HG02588 (cell line): Measurements from ENCODE around the gene MAST2.

ENCODE experiments used
- ATAC-seq: cut with Tn5 transposase; IDR thresholded peaks from one replicate; pipeline ENCODE4 v1.9.1; 2021; ENCODE audit warnings: mild to moderate bottlenecking, moderate library complexity; ENCODE audit not compliant: unreplicated experiment

The MAST2 gene

DNA sequence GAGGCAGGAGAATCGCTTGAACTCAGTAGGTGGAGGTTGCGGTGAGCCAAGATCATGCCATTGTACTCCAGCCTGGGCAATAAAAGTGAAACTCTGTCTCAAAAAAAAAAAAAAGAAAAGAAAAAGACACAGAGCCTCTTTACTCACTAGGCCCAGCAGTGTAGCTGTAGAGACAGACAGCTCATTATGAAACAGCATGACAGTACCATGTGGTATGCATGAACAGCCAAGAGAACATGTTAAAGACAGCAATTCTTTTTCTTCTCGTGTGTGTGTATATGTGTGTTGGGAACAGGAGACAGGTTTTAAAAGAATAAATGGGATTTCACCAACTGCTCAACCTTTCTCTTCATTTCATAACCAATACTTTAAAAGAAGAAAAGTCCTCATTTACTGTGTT lies 210.2 kb downstream of the MAST2 start:
- ATAC-seq = no peak

DNA sequence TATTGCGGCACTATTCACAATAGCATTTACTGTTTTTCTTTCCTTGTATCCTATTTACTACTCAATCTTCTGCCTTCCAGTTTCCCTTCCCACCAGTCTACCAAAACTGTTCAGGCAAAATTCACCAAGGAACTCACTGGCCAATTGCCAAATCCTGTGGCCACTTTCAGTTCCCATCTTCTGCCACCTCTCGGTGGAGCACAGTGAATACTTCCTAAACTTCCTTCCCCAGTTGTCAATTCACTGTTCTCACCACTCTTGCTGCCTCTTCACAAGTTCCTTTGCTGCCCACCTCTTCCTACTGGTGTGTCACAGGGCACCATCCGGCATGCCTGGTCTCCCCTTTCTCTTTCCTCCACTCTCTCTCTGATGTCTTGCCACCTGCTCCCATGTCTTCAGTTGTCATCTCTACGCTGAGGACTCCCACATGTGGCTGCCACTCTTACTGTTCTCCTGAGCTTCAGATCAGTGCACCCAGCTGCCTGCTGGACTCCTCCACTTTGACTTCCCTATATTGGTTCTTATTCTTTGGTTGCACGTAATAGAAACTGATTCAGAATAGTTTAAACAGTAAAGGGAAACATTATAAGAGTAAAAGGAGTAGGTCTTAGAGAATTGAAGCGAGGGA lies 214.6 kb downstream of the MAST2 start:
- no peak for ATAC-seq

DNA sequence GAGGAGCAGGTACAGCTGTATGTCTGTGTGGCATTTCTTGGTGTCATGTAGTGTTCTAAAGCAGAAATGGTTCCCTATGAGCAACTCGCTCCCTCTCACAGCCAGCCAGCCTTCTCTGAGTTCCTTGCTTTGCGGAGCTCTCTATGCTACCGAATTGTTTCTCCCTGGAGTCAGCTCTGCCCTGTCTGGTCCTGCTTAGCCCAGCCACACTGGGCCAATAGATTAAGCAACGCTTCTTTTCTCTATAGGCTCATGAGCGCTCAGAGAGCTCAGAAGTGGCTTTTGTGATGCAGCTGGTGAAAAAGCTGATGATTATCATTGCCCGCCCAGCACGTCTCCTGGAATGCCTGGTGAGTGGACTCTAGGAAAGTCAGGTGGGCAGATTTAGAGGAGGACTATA lies 215.9 kb downstream of the MAST2 start:
- ATAC-seq = no peak

DNA sequence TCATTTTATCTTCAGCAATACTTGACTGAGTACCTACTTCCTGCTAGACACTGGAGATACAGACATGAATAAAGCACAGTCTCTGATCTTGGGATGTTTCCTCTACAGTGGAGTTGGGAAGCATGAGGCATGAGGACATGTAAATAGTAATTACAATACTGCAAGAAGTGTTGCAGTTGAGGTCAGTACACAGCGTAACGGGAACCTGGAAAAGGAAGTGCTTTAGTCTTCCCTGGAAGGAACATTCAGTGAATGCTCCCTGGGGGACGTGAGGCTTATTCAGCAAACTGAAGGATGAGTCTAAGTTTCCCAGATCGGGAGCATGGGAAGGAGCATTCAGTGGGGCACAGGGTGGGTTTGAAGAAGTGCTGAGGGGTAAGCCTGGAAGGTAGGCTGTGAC lies 216.6 kb downstream of the MAST2 start:
- no peak for ATAC-seq

DNA sequence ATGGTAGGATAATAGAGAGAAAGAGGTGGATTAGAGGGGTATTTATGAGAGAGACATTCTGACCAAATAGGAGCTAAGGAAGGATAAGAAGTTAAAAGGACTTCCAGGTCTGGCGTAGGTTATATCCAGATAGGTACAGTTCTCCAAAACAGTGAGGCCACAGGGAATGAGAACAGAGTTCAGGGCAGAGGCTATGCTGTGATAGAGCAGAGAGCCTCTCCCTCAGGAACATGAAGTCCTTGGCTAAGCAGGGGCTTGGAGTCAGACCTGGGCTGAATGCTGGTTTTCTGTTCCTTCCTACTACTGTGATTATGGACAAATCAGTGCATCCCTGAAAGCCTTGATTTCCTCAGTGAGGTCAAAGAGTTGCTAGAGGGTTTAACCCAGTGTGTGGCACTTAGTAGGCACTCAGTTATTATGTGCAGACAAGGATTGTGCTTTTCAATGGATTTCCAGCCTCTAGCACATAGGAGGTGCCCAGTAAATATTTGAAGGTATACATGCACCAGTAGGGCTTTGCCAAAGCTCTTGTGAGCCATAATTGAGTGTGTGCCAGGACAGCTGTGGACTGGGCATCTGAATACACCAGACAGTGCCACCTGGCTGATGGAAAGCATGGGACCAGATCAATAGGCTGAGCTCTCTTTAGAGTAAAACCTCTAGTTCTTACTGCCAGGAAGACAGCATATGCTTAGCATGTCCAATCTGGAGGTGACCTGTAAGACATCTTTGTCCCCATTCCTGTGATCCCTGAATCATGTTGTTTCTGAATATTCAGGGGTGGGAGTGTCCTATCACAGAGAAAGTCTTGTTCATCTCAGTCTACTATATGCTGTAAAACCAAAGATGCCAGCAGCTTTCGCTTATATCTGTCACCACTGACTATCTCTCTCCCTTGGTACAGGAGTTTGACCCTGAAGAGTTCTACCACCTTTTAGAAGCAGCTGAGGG lies 217.9 kb downstream of the MAST2 start:
- no peak for ATAC-seq

DNA sequence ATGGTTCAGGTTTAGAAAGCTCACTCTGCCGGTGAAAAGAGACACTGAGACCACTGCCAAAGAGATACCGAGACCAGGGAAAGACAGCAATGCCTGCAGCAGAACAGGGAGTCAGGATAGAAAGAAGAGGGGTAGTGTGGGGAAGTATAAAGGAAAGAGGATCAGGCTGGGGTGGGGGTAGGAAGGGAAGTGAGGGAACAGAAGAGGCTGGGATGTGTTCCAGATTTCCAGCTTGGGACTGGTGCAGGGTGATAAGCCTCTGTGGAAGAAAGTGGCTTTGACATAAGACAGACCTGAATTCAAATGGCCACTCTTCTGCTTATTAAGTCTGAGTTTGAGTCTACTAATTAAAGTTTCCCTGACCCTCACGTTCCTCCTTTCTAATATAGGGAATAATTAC lies 223.1 kb downstream of the MAST2 start:
- ATAC-seq = no peak

DNA sequence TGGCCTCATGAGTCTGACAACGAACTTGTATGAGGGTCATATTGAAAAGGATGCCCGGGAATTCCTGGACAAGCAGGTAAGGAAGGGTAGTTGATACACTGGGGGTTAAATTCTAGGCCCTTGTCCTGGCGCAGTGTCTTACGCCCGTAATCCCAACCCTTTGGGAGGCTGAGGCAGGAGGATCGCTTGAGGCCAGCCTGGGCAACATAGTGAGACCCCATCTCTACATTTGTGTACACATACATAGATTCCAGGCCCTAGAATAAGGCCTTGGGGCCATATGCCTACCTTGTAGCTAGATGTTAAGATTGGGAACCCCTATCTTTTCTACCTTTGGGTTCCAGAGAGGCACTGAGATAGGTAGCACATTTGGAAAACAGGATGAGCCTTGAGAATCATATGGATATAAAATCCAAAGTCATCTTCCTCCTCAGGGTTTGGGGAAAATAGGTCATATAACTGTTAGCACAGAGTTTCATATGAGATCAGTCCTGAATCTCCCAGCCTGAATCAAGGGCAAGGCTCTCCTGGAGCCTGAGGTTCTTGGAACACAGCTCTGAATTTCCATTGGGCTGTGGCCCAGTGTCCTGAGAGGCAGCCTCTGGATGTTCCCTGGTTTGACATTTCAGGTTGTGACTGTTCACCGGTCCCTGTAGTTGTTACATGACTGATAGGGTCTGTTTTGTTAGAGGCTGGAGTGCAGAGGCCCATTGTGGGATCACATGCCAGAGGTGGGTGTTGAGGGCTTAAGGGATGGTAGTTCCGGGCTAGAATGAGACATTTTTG lies 224.6 kb downstream of the MAST2 start:
- ATAC-seq = no peak

DNA sequence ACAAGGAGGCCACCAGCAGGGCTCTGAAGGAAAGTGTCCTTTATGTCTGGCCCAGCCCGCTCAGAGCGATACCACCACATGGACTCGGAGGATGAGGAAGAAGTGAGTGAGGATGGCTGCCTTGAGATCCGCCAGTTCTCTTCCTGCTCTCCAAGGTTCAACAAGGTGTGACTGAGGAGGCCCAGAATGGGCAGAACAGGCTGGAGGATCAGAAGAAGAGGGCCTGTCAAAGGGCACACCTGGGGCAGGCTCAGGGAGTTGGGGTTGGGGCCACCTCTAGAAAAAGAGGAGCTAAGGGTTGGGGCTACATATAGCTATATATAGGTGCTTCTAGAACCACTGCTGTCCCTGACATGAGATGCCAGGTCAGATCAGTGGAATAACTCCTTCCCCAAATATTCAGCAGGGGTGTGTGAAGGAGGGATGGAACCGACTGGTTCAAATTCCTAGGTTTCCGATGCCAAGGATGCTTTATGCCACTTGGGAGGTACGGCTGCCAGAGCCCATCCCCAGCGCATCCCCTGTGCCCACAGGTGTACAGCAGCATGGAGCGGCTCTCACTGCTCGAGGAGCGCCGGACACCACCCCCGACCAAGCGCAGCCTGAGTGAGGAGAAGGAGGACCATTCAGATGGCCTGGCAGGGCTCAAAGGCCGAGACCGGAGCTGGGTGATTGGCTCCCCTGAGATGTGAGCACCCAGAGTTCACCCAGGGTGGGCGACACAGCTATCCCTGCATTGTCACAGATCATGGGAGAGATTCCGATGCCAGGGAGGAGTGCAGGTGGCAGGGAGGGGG lies 226.9 kb downstream of the MAST2 start:
- no peak for ATAC-seq

DNA sequence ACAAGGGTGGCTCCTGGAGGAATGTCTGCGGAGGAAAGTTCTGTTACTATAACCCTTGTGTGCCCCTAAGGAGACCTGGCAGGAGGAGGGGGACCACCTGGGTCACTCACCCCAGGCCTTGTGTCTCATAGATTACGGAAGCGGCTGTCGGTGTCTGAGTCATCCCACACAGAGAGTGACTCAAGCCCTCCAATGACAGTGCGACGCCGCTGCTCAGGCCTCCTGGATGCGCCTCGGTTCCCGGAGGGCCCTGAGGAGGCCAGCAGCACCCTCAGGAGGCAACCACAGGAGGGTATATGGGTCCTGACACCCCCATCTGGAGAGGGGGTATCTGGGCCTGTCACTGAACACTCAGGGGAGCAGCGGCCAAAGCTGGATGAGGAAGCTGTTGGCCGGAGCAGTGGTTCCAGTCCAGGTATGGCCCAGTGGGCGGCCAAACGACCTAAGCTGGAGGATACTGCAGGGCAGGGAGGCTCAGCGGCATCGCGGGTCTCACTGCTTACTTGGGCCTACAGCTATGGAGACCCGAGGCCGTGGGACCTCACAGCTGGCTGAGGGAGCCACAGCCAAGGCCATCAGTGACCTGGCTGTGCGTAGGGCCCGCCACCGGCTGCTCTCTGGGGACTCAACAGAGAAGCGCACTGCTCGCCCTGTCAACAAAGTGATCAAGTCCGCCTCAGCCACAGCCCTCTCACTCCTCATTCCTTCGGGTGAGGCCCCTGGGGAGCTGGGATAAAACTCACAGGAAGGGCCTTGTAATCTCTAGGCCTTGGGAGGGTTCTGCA lies 227.7 kb downstream of the MAST2 start:
- ATAC-seq = no peak

DNA sequence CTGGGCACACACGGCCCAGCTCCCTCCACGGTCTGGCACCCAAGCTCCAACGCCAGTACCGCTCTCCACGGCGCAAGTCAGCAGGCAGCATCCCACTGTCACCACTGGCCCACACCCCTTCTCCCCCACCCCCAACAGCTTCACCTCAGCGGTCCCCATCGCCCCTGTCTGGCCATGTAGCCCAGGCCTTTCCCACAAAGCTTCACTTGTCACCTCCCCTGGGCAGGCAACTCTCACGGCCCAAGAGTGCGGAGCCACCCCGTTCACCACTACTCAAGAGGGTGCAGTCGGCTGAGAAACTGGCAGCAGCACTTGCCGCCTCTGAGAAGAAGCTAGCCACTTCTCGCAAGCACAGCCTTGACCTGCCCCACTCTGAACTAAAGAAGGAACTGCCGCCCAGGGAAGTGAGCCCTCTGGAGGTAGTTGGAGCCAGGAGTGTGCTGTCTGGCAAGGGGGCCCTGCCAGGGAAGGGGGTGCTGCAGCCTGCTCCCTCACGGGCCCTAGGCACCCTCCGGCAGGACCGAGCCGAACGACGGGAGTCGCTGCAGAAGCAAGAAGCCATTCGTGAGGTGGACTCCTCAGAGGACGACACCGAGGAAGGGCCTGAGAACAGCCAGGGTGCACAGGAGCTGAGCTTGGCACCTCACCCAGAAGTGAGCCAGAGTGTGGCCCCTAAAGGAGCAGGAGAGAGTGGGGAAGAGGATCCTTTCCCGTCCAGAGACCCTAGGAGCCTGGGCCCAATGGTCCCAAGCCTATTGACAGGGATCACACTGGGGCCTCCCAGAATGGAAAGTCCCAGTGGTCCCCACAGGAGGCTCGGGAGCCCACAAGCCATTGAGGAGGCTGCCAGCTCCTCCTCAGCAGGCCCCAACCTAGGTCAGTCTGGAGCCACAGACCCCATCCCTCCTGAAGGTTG lies 231.4 kb downstream of the MAST2 start:
- no peak for ATAC-seq

DNA sequence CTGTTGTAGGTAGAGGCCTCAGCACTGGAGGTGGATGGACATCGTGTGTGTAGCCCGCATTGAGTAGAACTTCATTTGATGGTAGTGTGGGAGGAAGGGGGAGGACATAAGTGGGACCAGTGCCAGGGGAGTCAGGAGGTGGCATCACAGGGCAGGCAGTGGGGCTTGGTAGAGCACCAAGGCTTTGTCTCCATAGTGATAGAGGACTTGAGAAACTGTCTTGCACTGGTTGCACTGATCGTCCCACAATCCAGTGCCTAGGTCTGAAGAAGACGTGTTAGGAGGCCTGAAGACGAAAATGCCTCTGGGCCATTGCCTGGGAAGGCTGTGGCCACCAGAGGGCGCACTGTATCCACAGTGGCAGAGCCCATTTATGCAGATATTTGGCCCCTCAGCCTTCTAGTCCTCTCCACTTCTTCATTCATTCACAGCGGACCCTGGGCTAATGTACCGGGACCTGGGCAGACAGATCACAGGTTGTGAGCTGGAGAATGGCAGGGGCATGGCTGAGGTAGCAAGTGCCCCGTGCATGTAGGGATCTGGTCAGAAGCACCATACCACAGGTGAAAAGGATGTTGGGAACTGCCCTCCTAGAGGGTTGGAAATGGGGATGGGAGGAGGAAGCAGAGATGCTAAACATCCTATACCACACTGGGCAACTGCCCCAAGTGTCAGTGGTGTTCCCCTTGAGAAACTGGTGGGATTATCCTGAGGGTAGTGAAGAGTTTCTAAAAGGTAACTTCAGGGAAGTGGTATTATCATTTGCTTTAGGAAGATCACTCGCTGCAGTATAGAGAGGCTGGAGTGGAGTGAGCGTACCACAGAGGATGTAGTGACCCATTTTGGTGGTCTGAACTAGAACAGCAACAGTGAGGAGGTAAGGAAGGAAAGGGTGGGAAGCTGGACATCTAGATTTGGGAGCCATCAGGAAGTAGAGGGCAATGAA lies 233.8 kb downstream of the MAST2 start:
- peak; percentile 43 for ATAC-seq

DNA sequence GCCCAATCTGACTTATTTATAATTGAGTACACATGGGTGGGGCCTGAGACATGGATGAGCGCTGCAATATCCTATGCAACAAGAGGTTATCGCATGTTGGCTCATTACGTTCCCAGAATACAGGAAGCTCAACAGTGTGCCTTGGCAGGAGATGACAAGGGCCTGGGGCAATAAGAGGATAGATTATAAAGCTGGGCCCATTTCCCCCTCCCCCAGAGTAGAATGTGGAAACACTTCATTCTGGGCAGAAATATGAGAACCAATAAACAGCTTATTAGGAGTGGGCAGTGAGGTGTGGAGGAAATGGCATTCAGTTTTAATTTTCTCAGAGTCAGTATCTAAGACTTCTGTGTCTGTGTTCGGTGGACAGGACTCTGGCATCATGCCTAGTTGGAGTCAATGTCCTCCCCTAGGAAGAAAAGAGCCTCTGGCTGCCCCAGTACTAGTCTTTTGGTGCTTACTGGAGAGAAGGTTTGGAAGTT lies 236.2 kb downstream of the MAST2 start:
- ATAC-seq = no peak

DNA sequence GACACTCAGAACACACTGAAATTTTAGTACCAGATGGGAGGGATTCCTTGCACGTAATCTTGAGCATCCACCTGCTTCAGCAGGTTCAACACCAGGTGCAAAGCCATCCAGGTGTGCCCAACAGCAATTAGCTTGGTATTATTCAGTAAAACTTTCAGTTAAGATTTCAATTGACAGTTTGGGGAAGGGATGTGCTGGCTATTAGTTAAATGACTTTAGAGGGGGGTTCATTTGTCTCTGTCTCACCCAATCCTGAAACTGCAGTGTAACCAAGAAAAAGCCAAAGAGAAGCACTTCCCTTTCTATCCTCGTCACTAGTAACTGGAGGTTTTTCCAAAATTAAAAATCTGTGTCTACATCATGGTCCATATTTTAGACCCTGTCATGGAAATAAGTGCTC lies 238.1 kb downstream of the MAST2 start:
- ATAC-seq = no peak

DNA sequence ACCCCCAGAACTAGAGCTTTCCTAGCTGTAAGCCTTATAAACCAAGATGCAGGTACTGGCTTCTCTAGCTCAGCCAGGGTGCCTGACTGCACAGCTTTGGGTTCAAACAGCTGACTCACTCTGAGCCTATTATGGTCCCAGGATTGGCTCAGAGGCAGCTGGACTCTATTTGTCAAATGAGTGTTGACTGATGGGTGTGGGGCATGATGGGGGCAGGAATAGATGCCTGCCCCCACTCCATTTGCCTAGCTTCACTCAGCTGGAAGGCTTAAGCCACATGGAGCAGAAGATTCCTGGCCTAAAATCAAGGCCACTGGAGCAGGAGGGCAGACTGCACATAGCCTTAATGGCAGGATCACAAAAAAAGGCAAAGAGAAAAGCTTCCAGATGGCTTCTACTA lies 238.6 kb downstream of the MAST2 start:
- no peak for ATAC-seq

DNA sequence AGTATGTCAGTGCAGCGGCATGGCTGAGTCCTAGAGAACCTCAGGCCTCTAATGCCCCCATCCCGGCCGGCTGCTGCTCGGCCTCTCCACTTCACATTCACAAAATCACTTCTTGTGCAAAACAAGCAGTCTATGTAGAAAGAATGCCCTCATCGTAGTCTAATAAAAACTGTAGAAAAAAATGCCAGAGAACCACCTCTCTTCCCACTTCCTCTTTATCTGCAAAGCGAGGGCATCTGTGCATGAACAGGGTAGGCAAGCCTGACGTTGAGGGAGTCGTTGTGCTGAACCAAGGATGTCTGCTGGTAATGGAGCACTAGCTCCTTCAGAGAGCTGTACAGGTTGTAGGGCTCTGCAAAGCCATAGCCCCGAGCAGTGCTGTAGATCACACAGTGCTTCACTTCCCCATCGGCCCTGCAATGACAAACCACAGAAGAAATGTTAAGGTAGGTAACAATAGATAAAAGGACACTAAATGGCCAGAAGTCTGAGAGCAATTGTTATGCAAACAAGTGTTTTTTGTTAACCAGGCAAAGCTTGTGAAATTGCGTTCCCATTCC lies 240.1 kb downstream of the MAST2 start:
- peak; percentile 77 for ATAC-seq

DNA sequence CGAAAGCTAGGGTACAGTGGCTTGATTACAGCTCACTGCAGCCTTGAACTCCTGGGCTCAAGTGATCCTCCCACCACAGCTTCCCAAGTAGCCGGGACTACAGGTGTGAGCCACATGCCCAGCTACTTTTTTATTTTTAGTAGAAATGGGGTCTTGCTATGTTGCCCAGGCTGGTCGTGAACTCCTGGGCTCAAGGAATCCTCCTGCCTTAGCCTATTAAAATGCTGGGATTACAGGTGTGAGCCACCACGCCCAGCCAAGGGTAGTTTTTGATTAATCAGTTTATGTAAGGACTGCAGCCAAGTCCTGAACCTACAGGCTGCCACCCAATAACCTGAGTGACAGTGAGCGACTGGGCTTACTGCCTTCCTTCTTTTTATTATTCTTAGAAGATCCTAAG lies 240.7 kb downstream of the MAST2 start:
- no peak for ATAC-seq

DNA sequence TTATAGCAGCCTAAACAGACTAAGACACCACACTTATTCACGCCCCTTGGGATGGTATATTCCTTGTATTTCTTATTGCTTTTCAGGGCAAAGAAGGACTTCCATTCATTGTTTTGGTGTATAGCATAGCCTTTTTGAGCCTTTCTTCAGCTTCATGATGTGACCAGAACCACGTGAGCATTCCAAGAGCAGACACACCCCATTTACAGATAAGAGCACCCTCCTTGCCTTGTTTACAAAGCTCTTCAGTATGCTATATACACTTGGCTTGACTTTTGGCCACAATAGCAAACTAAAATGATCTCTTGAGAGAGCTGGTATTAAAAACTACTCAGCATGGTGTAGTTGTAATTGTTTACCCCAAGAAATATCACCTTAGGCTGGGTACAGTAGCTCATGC lies 250.3 kb downstream of the MAST2 start:
- ATAC-seq = no peak
